ENCODE data around the gene NEK11.
A peak's percentile ranks its signal among the peaks of the same experiment; 100 is the strongest.

Gene NEK11

GRCh38 chr3:131125684-131126083, 99.0 kb downstream of the NEK11 start:
- no peak for TF ChIP-seq CTCF (conservative IDR thresholded peaks at IDR 0.05; ENCODE audit: low read length)
- no peak for DNase-seq (ENCODE audit: low read depth)
- no peak overlapping the region for H3K4me3 ChIP-seq (ENCODE audit: low read length)

- no peak for TF ChIP-seq CTCF (conservative IDR thresholded peaks at IDR 0.05; ENCODE audit: low read length)
Measured at GRCh38 chr3:131140891-131141290, 114.2 kb downstream of the NEK11 start.

GRCh38 chr3:131141770-131142169, 115.1 kb downstream of the NEK11 start:
- no peak overlapping the region for H3K4me3 ChIP-seq (ENCODE audit: low read length)
- no peak for DNase-seq (ENCODE audit: low read depth)
- TF ChIP-seq CTCF (conservative IDR thresholded peaks at IDR 0.05; ENCODE audit: low read length), result no peak

More at GRCh38 chr3:131140891-131141290, 114.2 kb downstream of the NEK11 start:
- H3K4me3 ChIP-seq (ENCODE audit: low read length), result no peak overlapping the region
- no peak for DNase-seq (ENCODE audit: low read depth)

- TF ChIP-seq CTCF (conservative IDR thresholded peaks at IDR 0.05; ENCODE audit: low read length), result no peak; the same call in 1 of the 2 replicates
- H3K4me3 ChIP-seq (ENCODE audit: low read length), result no peak overlapping the region
- DNase-seq (ENCODE audit: low read depth), result peak; percentile 3
Measured at GRCh38 chr3:131142580-131142979, 115.9 kb downstream of the NEK11 start.

GRCh38 chr3:131143802-131144201, 117.1 kb downstream of the NEK11 start:
- H3K4me3 ChIP-seq (ENCODE audit: low read length), result no peak overlapping the region
- DNase-seq (ENCODE audit: low read depth), result no peak
- no peak for TF ChIP-seq CTCF (conservative IDR thresholded peaks at IDR 0.05; ENCODE audit: low read length)

GRCh38 chr3:131147534-131147933, 120.9 kb downstream of the NEK11 start:
- no peak overlapping the region for H3K4me3 ChIP-seq (ENCODE audit: low read length)
- TF ChIP-seq CTCF (conservative IDR thresholded peaks at IDR 0.05; ENCODE audit: low read length), result no peak
- DNase-seq (ENCODE audit: low read depth), result peak; percentile 26

GRCh38 chr3:131158434-131158833, 131.8 kb downstream of the NEK11 start:
- TF ChIP-seq CTCF (conservative IDR thresholded peaks at IDR 0.05; ENCODE audit: low read length), result no peak
- no peak for DNase-seq (ENCODE audit: low read depth)
- H3K4me3 ChIP-seq (ENCODE audit: low read length), result no peak overlapping the region

Measured in AG10803 (cell line).